ENCODE data around the gene DCLK3. TPM values are rescaled to one million over a fixed set of nuclear protein-coding genes. Genes with fewer than 3 reads are reported as not detected.

Gene DCLK3
- total RNA-seq, 2 donors from 2014 or later: 2.1 to 3.9 TPM

DNA sequence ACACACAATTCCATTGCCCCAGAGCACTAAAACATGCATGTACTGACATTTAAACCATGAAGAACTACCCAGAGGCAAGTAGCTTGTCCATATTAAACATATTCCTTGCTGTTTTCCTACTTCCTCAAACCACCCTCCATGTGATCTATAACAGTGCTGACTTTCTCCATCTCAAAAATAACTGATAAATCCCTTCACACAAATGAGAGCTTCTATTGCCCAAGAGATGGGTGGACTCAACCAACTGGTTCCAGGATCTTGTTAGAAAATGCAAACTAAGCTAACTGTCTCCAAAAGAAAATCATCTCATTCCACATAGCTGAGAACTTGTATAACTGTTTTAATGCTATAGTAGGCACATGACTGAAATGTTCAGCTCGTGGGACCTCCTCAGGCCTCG lies 29.6 kb downstream of the DCLK3 start:
- Histone ChIP-seq H3K4me3 (ENCODE audit: low read length) (no peak overlapping the region), H3K9ac (ENCODE audit: extremely low read depth, low read length, poor library complexity, severe bottlenecking) (no peak overlapping the region), H3K9me3 (ENCODE audit: control insufficient read depth, low read length) (no peaks in the 10 kb centered on the region), H3K4me1 (ENCODE audit: control insufficient read depth, insufficient read depth, low read length) (peaks cover 8% of the 10 kb centered on the region), H3K27me3 (ENCODE audit: control insufficient read depth, insufficient read depth, low read length, poor library complexity, severe bottlenecking) (no peaks in the 10 kb centered on the region), H3K27ac (ENCODE audit: low read depth, low read length) (no peak overlapping the region), H3K36me3 (ENCODE audit: control insufficient read depth, insufficient read depth, low read length) (no peaks in the 10 kb centered on the region)
- Mint-ChIP-seq H3K4me3 (no peak overlapping the region), H3K9me3 (no peaks in the 10 kb centered on the region), H3K36me3 (ENCODE audit: low read depth) (no peaks in the 10 kb centered on the region), H3K27ac (no peak overlapping the region), H3K27me3 (ENCODE audit: insufficient read depth) (peaks cover 12% of the 10 kb centered on the region), H3K4me1 (peaks cover 15% of the 10 kb centered on the region)
- no peak for DNase-seq
- TF ChIP-seq, protein P1, sequence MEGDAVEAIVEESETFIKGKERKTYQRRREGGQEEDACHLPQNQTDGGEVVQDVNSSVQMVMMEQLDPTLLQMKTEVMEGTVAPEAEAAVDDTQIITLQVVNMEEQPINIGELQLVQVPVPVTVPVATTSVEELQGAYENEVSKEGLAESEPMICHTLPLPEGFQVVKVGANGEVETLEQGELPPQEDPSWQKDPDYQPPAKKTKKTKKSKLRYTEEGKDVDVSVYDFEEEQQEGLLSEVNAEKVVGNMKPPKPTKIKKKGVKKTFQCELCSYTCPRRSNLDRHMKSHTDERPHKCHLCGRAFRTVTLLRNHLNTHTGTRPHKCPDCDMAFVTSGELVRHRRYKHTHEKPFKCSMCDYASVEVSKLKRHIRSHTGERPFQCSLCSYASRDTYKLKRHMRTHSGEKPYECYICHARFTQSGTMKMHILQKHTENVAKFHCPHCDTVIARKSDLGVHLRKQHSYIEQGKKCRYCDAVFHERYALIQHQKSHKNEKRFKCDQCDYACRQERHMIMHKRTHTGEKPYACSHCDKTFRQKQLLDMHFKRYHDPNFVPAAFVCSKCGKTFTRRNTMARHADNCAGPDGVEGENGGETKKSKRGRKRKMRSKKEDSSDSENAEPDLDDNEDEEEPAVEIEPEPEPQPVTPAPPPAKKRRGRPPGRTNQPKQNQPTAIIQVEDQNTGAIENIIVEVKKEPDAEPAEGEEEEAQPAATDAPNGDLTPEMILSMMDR (conservative IDR thresholded peaks at IDR 0.05): no peak
- WGBS, 2 experiments (ENCODE audit: insufficient coverage in 1 of 2, insufficient read length in 1 of 2): 86 to 87% methylated on average over 1 to 2 of the region's 2 CpGs

DNA sequence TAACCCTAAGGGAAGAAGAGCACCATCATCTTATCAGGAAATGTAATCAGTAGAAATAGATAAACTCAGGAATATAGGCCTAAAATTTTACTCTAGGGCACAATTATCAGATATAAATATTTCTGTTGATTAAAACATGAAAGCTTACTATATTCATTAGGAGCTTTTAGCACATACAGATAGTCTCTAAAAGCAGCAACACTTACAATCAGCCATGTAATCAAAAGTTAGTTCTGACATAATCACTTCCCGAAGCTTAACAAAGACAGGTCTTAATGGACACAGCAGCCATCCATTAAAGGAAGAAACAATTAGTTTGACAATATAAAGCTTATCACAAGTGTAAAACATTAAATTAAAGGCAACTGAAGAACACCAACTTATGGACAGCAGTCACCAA lies 30.6 kb downstream of the DCLK3 start:
- WGBS, 2 experiments (ENCODE audit: insufficient coverage in 1 of 2, insufficient read length in 1 of 2): 65% methylated on average over 1 of the region's 1 CpG; no CpG with 5 or more reads in 1 of the 2 experiments
- H3K9me3 Mint-ChIP-seq: no peaks in the 10 kb centered on the region
- Histone ChIP-seq H3K36me3 (ENCODE audit: control insufficient read depth, insufficient read depth, low read length) (no peaks in the 10 kb centered on the region), H3K4me3 (ENCODE audit: low read length) (peak overlapping the region; percentile 31), H3K27ac (ENCODE audit: low read depth, low read length) (no peak overlapping the region), H3K4me1 (ENCODE audit: control insufficient read depth, insufficient read depth, low read length) (peaks cover 8% of the 10 kb centered on the region), H3K27me3 (ENCODE audit: control insufficient read depth, insufficient read depth, low read length, poor library complexity, severe bottlenecking) (no peaks in the 10 kb centered on the region), H3K9ac (ENCODE audit: extremely low read depth, low read length, poor library complexity, severe bottlenecking) (no peak overlapping the region), H3K9me3 (ENCODE audit: control insufficient read depth, low read length) (no peaks in the 10 kb centered on the region)
- DNase-seq: no peak
- no peak overlapping the region for H3K27ac Mint-ChIP-seq
- H3K4me3 Mint-ChIP-seq: no peak overlapping the region
- no peaks in the 10 kb centered on the region for H3K36me3 Mint-ChIP-seq (ENCODE audit: low read depth)
- H3K4me1 Mint-ChIP-seq: peaks cover 17% of the 10 kb centered on the region
- TF ChIP-seq, protein P1 (conservative IDR thresholded peaks at IDR 0.05): no peak
- H3K27me3 Mint-ChIP-seq (ENCODE audit: insufficient read depth): peaks cover 12% of the 10 kb centered on the region

DNA sequence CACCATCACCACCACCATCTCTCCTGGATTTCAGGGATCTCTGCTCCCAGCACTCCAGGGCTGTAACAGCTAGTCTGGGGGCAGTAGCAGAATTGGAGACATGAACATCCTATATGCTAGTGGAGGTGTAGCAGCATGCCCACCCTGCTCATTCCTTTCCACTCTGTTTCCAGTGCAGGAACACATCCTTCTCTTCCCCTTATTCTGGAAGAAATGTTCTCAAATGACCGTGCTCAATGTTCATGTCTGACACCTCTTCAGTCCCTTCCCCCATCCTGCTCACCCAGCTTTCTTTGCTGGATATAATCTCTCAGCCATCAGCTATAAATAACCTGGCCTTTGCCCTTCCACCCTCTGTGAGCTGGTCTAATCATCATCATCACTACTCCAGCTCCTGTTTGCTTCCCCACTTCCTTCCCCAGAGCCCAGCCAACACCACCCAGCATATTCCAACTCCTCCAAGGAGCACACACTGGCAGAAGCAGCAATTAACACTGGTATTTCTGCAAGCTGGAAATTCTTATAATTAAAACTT lies 31.1 kb downstream of the DCLK3 start:
- TF ChIP-seq, protein P1 (conservative IDR thresholded peaks at IDR 0.05): no peak
- Mint-ChIP-seq H3K27me3 (ENCODE audit: insufficient read depth) (peaks cover 8% of the 10 kb centered on the region), H3K27ac (no peak overlapping the region), H3K4me3 (no peak overlapping the region), H3K36me3 (ENCODE audit: low read depth) (no peaks in the 10 kb centered on the region), H3K4me1 (peaks cover 17% of the 10 kb centered on the region), H3K9me3 (no peaks in the 10 kb centered on the region)
- Histone ChIP-seq H3K36me3 (ENCODE audit: control insufficient read depth, insufficient read depth, low read length) (no peaks in the 10 kb centered on the region), H3K9ac (ENCODE audit: extremely low read depth, low read length, poor library complexity, severe bottlenecking) (peak overlapping the region; percentile 29), H3K9me3 (ENCODE audit: control insufficient read depth, low read length) (no peaks in the 10 kb centered on the region), H3K4me3 (ENCODE audit: low read length) (peak overlapping the region; percentile 31), H3K27ac (ENCODE audit: low read depth, low read length) (no peak overlapping the region), H3K4me1 (ENCODE audit: control insufficient read depth, insufficient read depth, low read length) (peaks cover 8% of the 10 kb centered on the region), H3K27me3 (ENCODE audit: control insufficient read depth, insufficient read depth, low read length, poor library complexity, severe bottlenecking) (no peaks in the 10 kb centered on the region)
- 70 to 82% methylated on average over 1 of the region's 1 CpG for WGBS, 2 experiments (ENCODE audit: insufficient coverage in 1 of 2, insufficient read length in 1 of 2)
- DNase-seq: no peak

All from endodermal cell (in vitro differentiated cells).